Liver (tissue), 9 donors: ENCODE results near the gene TKTL1. TPM values are rescaled to one million over a fixed set of nuclear protein-coding genes. Genes with fewer than 3 reads are reported as not detected.

Source experiments
- DNase-seq: peaks from one replicate; pipeline ENCODE4 v3.0.0-alpha.2; 2017; ENCODE audit warnings: low spot score
- H3K27ac ChIP-seq, 2 donors: one replicate each; pipeline ENCODE4 v1.7.0; 2013; ENCODE audit warnings: inconsistent platforms in 2 of 2, low read length in 2 of 2, control low read depth in 1 of 2, low read depth in 1 of 2, mild to moderate bottlenecking in 1 of 2
- H3K27me3 ChIP-seq, 4 donors: one replicate each; pipeline versions ENCODE4 v1.6.1 to v1.7.0; 2013; ENCODE audit warnings: low read length in 3 of 4, inconsistent platforms in 1 of 4, mild to moderate bottlenecking in 1 of 4, moderate library complexity in 1 of 4; ENCODE audit not compliant: control insufficient read depth in 4 of 4, insufficient read depth in 4 of 4
- H3K36me3 ChIP-seq, 4 donors: one replicate each; pipeline versions ENCODE4 v1.6.1 to v1.7.0; 2013; ENCODE audit warnings: low read length in 3 of 4, mild to moderate bottlenecking in 3 of 4, low read depth in 1 of 4, moderate library complexity in 1 of 4; ENCODE audit not compliant: control insufficient read depth in 4 of 4, insufficient read depth in 3 of 4
- H3K4me1 ChIP-seq, 4 donors: one replicate each; pipeline versions ENCODE4 v1.6.1 to v1.7.0; 2013; ENCODE audit warnings: low read length in 3 of 4, mild to moderate bottlenecking in 3 of 4, moderate library complexity in 1 of 4; ENCODE audit not compliant: control insufficient read depth in 4 of 4, insufficient read depth in 4 of 4
- H3K4me3 ChIP-seq, 3 donors: one replicate each; pipeline versions ENCODE4 v1.6.1 to v1.7.0; 2013; ENCODE audit warnings: low read length in 3 of 3, control low read depth in 1 of 3, low read depth in 1 of 3, mild to moderate bottlenecking in 1 of 3
- H3K9ac ChIP-seq, 2 donors: one replicate each; pipeline ENCODE4 v1.7.0; 2013; ENCODE audit warnings: low read length in 2 of 2, mild to moderate bottlenecking in 2 of 2, moderate library complexity in 2 of 2, control low read depth in 1 of 2, low read depth in 1 of 2
- H3K9me3 ChIP-seq, 4 donors: one replicate each; pipeline versions ENCODE4 v1.6.1 to v1.7.0; 2013; ENCODE audit warnings: low read length in 3 of 4; ENCODE audit not compliant: control insufficient read depth in 4 of 4
- ATF3 ChIP-seq: IDR thresholded peaks from 2 replicates; pipeline ENCODE4 v1.6.1; 2016; ENCODE audit warnings: antibody characterized with exemption
- CTCF ChIP-seq: fragments of 150-350 bp; IDR thresholded peaks from 2 replicates; pipeline ENCODE4 v1.5.1; 2017; ENCODE audit warnings: improper control_type of control experiment, low read depth, low read length; ENCODE audit not compliant: missing input control
- EGR1 ChIP-seq, 2 donors: IDR thresholded peaks; 2 replicates each; pipeline ENCODE4 v1.6.1; 2016 to 2018; ENCODE audit warnings: antibody characterized with exemption in 2 of 2, low read depth in 2 of 2
- GABPA ChIP-seq, 2 donors: IDR thresholded peaks in 1 of 2; conservative IDR thresholded peaks in 1 of 2; 2 replicates each; pipeline ENCODE4 v1.6.1; 2016; ENCODE audit warnings: antibody characterized with exemption in 2 of 2, mild to moderate bottlenecking in 1 of 2, moderate library complexity in 1 of 2
- HNF4G ChIP-seq: IDR thresholded peaks from 2 replicates; pipeline ENCODE4 v1.6.1; 2016; ENCODE audit warnings: antibody characterized with exemption
- JUND ChIP-seq, 2 donors: IDR thresholded peaks; 2 replicates each; pipeline ENCODE4 v1.6.1; 2016; ENCODE audit warnings: antibody characterized with exemption in 2 of 2
- MAX ChIP-seq: IDR thresholded peaks from 2 replicates; pipeline ENCODE4 v1.6.1; 2016; ENCODE audit warnings: antibody characterized with exemption
- NR2F2 ChIP-seq: IDR thresholded peaks from 2 replicates; pipeline ENCODE4 v1.6.1; 2016; ENCODE audit warnings: antibody characterized with exemption
- RAD21 ChIP-seq, 2 donors: IDR thresholded peaks; 2 replicates each; pipeline ENCODE4 v1.6.1; 2016; ENCODE audit warnings: antibody characterized with exemption in 2 of 2, mild to moderate bottlenecking in 2 of 2
- REST ChIP-seq: IDR thresholded peaks from 2 replicates; pipeline ENCODE4 v1.6.1; 2016; ENCODE audit warnings: antibody characterized with exemption, mild to moderate bottlenecking
- RXRA ChIP-seq, 2 donors: IDR thresholded peaks; 2 replicates each; pipeline ENCODE4 v1.6.1; 2017 to 2018; ENCODE audit warnings: antibody characterized with exemption in 2 of 2, mild to moderate bottlenecking in 1 of 2
- SP1 ChIP-seq: IDR thresholded peaks from 2 replicates; pipeline ENCODE4 v1.6.1; 2018; ENCODE audit warnings: antibody characterized with exemption, mild to moderate bottlenecking
- TAF1 ChIP-seq: conservative IDR thresholded peaks from 2 replicates; pipeline ENCODE4 v1.6.1; 2016; ENCODE audit warnings: antibody characterized with exemption, mild to moderate bottlenecking
- ZBTB33 ChIP-seq: IDR thresholded peaks from 2 replicates; pipeline ENCODE4 v1.6.1; 2016; ENCODE audit warnings: antibody characterized with exemption
- WGBS: extraction: QIAGEN DNeasy Blood & Tissue Kit; methylation state at CpG from one replicate; pipeline ENCODE4 v1.1.7; 2013; 5-methylcytosine and 5-hydroxymethylcytosine counted together
- polyA plus RNA-seq, 2 donors: library from polyadenylated mRNA; stranded (reverse) in 1 of 2; unstranded in 1 of 2; fragments of 200-250 nt in 1 of 2; fragments of >200 nt in 1 of 2; fragmentation: Nextera tagmentation in 1 of 2; extraction: Ambion mirVana in 1 of 2; gene quantifications; one replicate each; pipeline versions ENCODE4 v1.2.1 to v1.2.3, GENCODE V29; 2013 to 2015
- total RNA-seq, 2 donors: library from RNA; depleted of rRNA; stranded (reverse); fragments of >200 nt; gene quantifications; one replicate each; pipeline ENCODE4 v1.2.3, GENCODE V29; 2014
- donor health status: healthy.
- donor health status: healthy.
- donor health status: healthy.
- donor health status: healthy.
- donor health status: healthy.

Gene TKTL1
- total and polyA plus RNA-seq, 4 donors: under 0.01 TPM; not detected in 3

GRCh38 chrX:154333116-154333515, 37.5 kb downstream of the TKTL1 start:
- 94% methylated on average over 9 of the region's 9 CpGs for WGBS
- no peaks in the 10 kb centered on the region for H3K27me3 ChIP-seq
- TF ChIP-seq GABPA (IDR thresholded peaks at IDR 0.05 in 1 of 2, conservative IDR thresholded peaks at IDR 0.05 in 1 of 2) (no peak), ZBTB33 (no peak), JUND (IDR thresholded peaks at IDR 0.05) (no peak), EGR1 (IDR thresholded peaks at IDR 0.05; ENCODE audit: low read depth in 2 of 2) (no peak), RAD21 (IDR thresholded peaks at IDR 0.05) (no peak), TAF1 (no peak), SP1 (no peak), REST (no peak), RXRA (IDR thresholded peaks at IDR 0.05) (no peak), HNF4G (no peak), ATF3 (no peak), MAX (no peak), CTCF (no peak), NR2F2 (no peak)
- H3K36me3 ChIP-seq: no peaks in the 10 kb centered on the region
- no peak overlapping the region for H3K27ac ChIP-seq
- no peak for DNase-seq
- no peak overlapping the region for H3K4me3 ChIP-seq
- no peaks in the 10 kb centered on the region for H3K4me1 ChIP-seq
- H3K9ac ChIP-seq: no peak overlapping the region
- H3K9me3 ChIP-seq: no peaks in the 10 kb centered on the region

GRCh38 chrX:154333837-154334271, 38.3 kb downstream of the TKTL1 start:
- H3K9me3 ChIP-seq: no peaks in the 10 kb centered on the region
- H3K4me3 ChIP-seq: no peak overlapping the region
- no peaks in the 10 kb centered on the region for H3K36me3 ChIP-seq
- WGBS: 79% methylated on average over 6 of the region's 6 CpGs
- TF ChIP-seq REST (no peak), TAF1 (no peak), RXRA (IDR thresholded peaks at IDR 0.05) (no peak), GABPA (IDR thresholded peaks at IDR 0.05 in 1 of 2, conservative IDR thresholded peaks at IDR 0.05 in 1 of 2) (no peak), JUND (IDR thresholded peaks at IDR 0.05) (no peak), CTCF (no peak), MAX (no peak), SP1 (no peak)
- H3K27me3 ChIP-seq: no peaks in the 10 kb centered on the region
- no peaks in the 10 kb centered on the region for H3K4me1 ChIP-seq
- no peak overlapping the region for H3K9ac ChIP-seq
- no peak for DNase-seq
- no peak overlapping the region for H3K27ac ChIP-seq
